Osteoblast (primary cell): Measurements from ENCODE around the gene EXOC2. TPM values are rescaled to one million over a fixed set of nuclear protein-coding genes. Genes with fewer than 3 reads are reported as not detected.
"Not testable (repeated sequence)": the region's sequence is repeated elsewhere in the genome, so short reads cannot be mapped to it uniquely, and the experiment has no call there.

Source experiments
- DNase-seq: peaks from one replicate; pipeline ENCODE4 v3.0.0; 2011; ENCODE audit warnings: low spot score, mixed read lengths; ENCODE audit not compliant: insufficient read length; ENCODE audit errors: missing footprints
- H2AFZ ChIP-seq: 2 replicates; pipeline ENCODE4 v1.6.0; 2011; ENCODE audit warnings: mild to moderate bottlenecking, low read length
- H3K27ac ChIP-seq: 2 replicates; pipeline ENCODE4 v1.5.1; 2011; ENCODE audit warnings: mild to moderate bottlenecking, low read depth, low read length, moderate library complexity
- H3K27me3 ChIP-seq: 2 replicates; pipeline ENCODE4 v1.6.0; 2012; ENCODE audit warnings: mild to moderate bottlenecking, control low read depth, inconsistent platforms, low read length, moderate library complexity; ENCODE audit not compliant: insufficient read depth
- H3K36me3 ChIP-seq: 2 replicates; pipeline ENCODE4 v1.5.1; 2011; ENCODE audit warnings: mild to moderate bottlenecking, low read length, control low read depth, moderate library complexity; ENCODE audit not compliant: insufficient read depth
- H3K4me1 ChIP-seq: 2 replicates; pipeline ENCODE4 v1.5.1; 2011; ENCODE audit warnings: mild to moderate bottlenecking, low read length, control low read depth, moderate library complexity; ENCODE audit not compliant: insufficient read depth
- H3K4me2 ChIP-seq: 2 replicates; pipeline ENCODE4 v1.6.0; 2011; ENCODE audit warnings: mild to moderate bottlenecking, low read length; ENCODE audit not compliant: insufficient read depth
- H3K4me3 ChIP-seq: fragments of 200-600 bp; sonication (generic); 3 replicates; pipeline ENCODE4 v1.5.1; 2012; ENCODE audit warnings: mild to moderate bottlenecking, low read length, inconsistent platforms; ENCODE audit not compliant: insufficient read depth
- H3K79me2 ChIP-seq: 2 replicates; pipeline ENCODE4 v1.6.0; 2012; ENCODE audit warnings: mild to moderate bottlenecking, low read length, control low read depth, inconsistent platforms; ENCODE audit not compliant: insufficient read depth
- H3K9me3 ChIP-seq: 2 replicates; pipeline ENCODE4 v1.5.1; 2011; ENCODE audit warnings: low read depth, low read length, control low read depth
- H4K20me1 ChIP-seq: 2 replicates; pipeline ENCODE4 v1.6.0; 2012; ENCODE audit warnings: mild to moderate bottlenecking, low read length, control low read depth; ENCODE audit not compliant: insufficient read depth
- CTCF ChIP-seq: IDR thresholded peaks from 2 replicates; pipeline ENCODE4 v1.5.1; 2011; ENCODE audit warnings: mild to moderate bottlenecking, low read depth, low read length, moderate library complexity; ENCODE audit errors: extremely low read depth
- total RNA-seq: library from RNA; depleted of rRNA; stranded (reverse); fragments of >200 nt; gene quantifications from 2 replicates; pipeline ENCODE4 v1.2.3, GENCODE V29; 2012

Gene EXOC2
- total RNA-seq, 1 donor, result 19.5 TPM

GRCh38 chr6:606829-607379, 86.0 kb downstream of the EXOC2 start:
- H2AFZ ChIP-seq, result no peak overlapping the region
- no peak for TF ChIP-seq CTCF
- no peak for DNase-seq
- no peaks in the 10 kb centered on the region for H3K79me2 ChIP-seq
- H3K9me3 ChIP-seq, result no peaks in the 10 kb centered on the region
- no peak overlapping the region for H3K4me2 ChIP-seq
- no peaks in the 10 kb centered on the region for H3K4me1 ChIP-seq
- no peak overlapping the region for H3K27ac ChIP-seq
- H4K20me1 ChIP-seq, result no peaks in the 10 kb centered on the region
- H3K27me3 ChIP-seq, result no peaks in the 10 kb centered on the region
- H3K36me3 ChIP-seq, result peaks cover 12% of the 10 kb centered on the region
- H3K4me3 ChIP-seq, result no peak overlapping the region

- not testable (repeated sequence) for H3K4me2 ChIP-seq, DNase-seq, H3K79me2 ChIP-seq, H4K20me1 ChIP-seq, H3K9me3 ChIP-seq, H2AFZ ChIP-seq, H3K27me3 ChIP-seq, H3K27ac ChIP-seq, H3K4me3 ChIP-seq, H3K4me1 ChIP-seq
- H3K36me3 ChIP-seq, result peaks cover 12% of the 10 kb centered on the region
These were observed 87.0 kb downstream of the EXOC2 start for GRCh38 chr6:605895-606294.

GRCh38 chr6:604579-604978, 88.4 kb downstream of the EXOC2 start:
- Histone ChIP-seq H3K4me3 (no peak overlapping the region), H3K27ac (no peak overlapping the region), H3K4me1 (no peaks in the 10 kb centered on the region), H3K36me3 (peaks cover 12% of the 10 kb centered on the region), H3K4me2 (no peak overlapping the region), H3K27me3 (no peaks in the 10 kb centered on the region), H2AFZ (no peak overlapping the region), H3K9me3 (no peaks in the 10 kb centered on the region), H3K79me2 (no peaks in the 10 kb centered on the region), H4K20me1 (no peaks in the 10 kb centered on the region)
- no peak for DNase-seq
- no peak for TF ChIP-seq CTCF

GRCh38 chr6:603265-603664, 89.7 kb downstream of the EXOC2 start:
- H3K36me3 ChIP-seq, result peaks cover 8% of the 10 kb centered on the region
- no peaks in the 10 kb centered on the region for H4K20me1 ChIP-seq
- H3K4me2 ChIP-seq, result no peak overlapping the region
- DNase-seq, result no peak
- no peaks in the 10 kb centered on the region for H3K79me2 ChIP-seq
- no peak overlapping the region for H3K27ac ChIP-seq
- H2AFZ ChIP-seq, result no peak overlapping the region
- H3K4me1 ChIP-seq, result no peaks in the 10 kb centered on the region
- TF ChIP-seq CTCF, result no peak
- no peak overlapping the region for H3K4me3 ChIP-seq
- H3K9me3 ChIP-seq, result no peaks in the 10 kb centered on the region
- H3K27me3 ChIP-seq, result no peaks in the 10 kb centered on the region
